Ecto neural progenitor cell (in vitro differentiated cells): Measurements from ENCODE around the gene DNASE1.

Experiments
- DNase-seq: peaks from one replicate; pipeline ENCODE4 v3.0.0-alpha.2; 2018; ENCODE audit warnings: low spot score

DNASE1 gene

DNA sequence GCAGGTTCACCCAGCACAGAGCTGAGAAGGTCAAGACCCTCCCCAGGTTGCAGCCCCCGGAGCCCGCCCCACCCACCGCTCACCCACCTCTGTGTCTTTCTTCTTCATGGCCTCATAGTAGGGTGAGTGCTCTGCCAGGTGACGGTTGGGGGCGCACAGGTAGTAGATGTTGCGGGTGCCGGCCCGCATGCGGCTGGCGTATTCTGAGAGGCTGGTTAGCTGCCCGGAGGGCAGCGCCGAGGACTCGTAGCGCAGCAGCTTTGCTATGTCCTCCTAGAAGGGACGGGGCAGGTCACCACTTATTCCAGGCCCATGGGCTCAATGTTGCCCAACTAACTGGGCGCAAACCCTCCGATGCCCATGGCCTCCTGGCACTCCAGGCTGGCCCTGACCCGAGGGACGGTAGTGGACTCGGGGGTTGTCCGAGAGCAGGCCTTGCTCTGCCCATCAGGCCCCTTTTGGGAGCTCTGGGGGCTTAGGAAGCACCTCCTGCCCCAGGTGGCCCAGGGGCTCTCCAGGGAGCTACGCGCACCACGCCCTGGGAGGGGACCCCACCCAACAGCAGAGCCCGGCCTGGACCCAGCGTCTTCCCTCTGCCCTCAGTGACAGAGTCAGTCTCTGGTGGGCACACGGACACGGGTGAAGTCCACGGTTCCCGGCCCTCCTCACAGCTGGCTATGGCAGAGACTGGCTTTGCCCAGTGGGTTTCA lies 9.9 kb downstream of the DNASE1 start:
- no peak for DNase-seq

DNA sequence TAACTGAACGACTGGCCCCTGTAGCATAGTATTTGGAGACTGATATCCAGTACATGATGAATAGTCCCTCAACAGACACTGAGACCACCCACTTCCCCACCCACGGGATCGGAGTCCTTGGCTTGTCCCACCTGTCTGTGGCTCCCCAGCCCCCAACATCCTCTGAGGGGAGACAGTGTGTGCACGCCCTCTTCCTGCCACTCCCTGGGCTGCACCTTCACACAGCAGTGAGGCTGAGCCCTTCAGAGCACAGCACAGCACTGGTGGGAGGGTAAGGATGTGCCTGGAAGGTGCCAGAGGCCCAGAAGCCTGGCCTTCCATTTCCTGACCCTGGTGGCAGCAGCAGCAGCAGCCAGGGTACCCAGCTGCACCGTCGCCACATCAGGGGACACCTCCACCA lies 11.0 kb downstream of the DNASE1 start:
- no peak for DNase-seq

DNA sequence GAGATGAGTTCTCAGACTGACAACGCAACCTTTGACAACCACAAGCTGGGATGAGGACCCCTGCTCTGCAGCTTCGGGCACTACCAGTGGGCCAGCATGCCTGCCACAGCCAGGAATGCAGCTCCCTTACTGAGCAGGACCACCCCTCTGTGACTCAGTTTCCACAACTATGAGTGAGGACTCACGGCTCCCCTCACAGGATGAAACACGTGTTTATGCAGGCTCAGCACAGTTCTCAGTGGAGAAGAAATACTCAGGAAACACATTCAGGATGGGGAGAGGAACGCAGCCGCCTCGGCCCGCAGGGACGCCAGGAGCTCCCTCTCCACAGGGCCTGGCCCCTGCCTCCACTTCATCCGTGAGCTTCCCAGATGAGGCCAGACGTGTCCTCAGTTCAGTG lies 14.1 kb downstream of the DNASE1 start:
- no peak for DNase-seq

DNA sequence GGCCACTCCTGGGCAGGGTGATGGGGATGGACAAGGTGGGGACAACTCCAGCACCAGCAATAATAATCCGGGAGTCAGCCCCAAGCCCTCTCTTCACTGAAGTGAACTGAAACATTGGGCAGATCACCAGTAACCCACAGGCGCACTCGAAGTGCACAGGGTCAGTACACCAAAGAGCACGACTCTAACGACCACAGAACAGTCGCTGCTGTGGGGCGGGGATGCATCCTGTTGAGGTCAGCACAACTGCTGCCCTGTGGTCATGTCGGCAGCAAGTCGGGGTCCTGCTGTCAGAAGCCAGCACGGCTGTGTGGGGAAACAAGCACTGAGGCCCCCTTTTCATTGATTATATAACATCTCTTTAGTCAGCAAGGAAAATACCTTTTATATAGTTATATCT lies 14.6 kb downstream of the DNASE1 start:
- no peak for DNase-seq

DNA sequence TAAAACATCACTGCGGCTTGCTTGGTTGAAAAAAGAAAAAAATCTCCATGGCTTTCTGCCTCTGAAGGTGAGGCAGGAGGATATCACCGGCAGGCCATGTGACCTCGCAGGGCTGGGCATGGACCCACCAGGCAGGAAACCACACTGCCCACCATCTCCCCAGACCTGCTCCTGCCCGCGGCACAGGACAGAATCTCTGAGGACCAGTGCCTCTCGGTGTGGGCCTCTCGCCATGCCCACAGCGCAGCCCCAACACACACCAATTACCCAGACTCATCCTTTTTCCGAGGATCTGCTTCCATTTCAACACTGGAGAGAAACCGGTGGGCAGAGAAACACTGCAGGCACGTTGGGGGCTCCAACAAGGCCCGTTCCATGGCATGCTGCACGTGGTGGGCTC lies 16.2 kb downstream of the DNASE1 start:
- DNase-seq: no peak

DNA sequence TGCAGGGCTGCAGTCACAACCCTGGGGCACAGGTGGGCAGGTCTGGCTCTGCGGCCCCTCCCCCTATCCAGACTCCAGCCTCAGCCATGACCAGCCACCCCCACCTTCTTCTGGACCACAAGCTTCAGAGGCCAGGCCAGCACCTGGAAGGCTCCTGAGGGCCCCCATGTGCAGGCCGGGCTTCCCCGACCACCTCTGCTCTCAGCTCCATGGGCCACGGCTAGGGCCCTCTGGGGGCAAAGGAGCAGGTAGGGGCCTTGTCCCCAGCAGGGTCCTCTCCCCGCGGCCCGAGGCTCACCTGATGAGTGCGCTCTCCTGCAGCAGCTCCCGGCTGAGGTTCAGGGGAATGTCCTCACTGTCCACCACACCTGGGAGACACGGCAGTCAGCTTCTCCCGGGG lies 16.9 kb downstream of the DNASE1 start:
- no peak for DNase-seq

DNA sequence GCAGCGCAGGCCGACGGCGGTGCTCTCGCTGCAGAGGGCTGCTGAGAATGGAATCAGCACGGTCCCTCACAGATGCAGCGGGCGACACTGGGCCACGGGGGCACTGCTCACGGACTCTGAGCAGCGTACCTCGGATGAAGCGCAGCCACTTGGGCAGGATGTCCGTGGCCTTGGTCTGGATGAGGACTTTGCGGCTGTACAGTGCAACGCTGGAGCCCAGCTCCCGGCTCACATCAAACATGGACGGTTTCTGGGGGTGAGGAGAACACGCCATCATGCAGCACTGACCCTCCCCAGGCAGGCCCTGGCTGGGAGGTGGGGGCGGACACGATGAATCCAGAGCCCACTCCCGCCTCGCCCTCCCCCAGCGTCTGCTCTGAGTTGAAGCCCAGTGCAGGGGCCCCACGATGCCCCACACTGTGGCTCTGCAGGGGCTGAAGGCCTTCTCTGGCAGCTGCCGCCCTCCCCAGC lies 18.1 kb downstream of the DNASE1 start:
- no peak for DNase-seq

DNA sequence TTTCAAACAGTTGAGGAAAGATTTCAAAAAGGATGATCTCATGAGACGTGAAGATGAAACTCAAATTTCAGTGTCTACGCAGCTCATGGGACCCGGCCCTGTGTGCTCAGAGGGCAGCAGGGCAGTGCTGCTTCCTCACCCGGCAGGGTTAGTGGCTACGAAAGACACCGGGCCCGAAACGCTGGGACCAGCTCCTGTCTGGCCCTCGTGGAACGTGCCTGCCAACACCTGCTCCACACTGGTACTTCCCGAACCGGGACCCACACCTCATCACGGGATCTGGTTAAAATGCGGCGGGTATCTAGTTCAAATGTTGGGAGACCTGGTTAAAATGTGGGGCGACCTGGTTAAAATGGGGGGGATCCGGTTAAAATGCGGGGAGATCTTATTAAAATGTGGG lies 18.7 kb downstream of the DNASE1 start:
- no peak for DNase-seq

DNA sequence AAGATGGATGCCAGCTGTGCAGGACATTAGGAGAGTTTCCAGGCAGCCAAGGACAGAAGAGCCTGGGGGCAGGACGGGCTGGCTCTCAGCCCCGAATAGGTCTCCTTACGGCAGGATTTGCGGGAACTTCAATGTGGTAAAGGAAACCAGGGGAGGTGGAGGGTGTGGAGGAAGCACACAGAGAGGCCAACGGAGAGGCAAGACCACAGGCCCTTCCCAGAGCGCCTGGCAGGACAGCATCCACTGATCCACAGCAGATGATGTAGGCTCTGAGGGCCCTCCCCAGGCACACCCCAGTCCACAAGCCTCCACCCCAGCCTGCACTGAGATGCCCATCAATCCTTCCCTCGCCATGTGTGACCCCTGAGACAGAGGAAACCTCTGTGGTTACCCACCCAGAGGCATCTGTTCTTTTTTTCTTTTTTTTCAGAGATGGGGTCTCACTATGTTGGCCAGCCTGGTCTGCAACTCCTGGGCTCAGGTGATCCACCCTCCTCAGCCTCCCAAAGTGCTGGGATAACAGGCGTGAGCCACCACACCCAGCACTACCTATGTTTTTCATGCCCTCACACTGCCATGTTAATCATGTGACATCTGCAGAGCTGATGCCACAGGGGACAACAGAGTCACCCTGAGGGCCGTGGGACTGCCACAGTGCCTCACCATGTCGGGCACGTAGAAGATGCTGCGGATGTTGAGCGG lies 19.3 kb downstream of the DNASE1 start:
- no peak for DNase-seq

DNA sequence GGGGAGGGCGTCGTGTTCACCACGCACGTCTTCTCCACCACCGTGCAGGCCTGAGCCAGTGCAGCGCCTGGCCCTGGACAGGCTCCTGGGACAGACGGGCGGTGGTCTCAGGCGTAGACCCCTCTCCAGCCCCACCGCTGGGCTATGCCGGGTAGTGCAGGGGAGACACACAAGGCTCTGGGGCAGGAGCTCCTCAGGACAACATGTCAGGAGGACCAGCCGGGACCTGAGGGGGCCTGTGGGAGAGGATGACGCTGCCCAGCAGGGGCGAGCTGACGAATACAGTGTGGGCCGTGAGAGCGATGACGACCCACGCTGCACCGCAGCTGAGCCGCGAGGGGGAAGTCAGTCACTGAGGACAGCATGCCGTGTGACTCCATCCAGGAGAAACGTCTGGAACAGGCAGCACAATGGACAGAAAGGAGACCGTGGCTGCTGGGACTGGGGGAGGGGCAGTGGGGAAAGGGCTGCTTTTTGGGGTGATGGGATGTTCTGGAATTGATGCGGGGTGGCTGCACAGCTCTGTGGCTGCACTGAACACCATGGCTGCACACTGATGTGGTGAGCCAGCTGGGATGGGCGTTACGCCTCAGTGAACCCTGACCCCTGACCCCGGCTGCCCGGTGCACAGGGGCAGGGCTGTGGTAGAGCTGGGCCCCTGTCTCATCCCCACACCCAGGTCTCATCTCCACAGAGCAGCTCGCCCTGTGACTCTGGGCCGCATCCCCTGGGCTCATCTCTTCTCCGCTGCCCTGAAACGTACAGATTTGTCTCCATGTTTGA lies 20.2 kb downstream of the DNASE1 start:
- DNase-seq: no peak

DNA sequence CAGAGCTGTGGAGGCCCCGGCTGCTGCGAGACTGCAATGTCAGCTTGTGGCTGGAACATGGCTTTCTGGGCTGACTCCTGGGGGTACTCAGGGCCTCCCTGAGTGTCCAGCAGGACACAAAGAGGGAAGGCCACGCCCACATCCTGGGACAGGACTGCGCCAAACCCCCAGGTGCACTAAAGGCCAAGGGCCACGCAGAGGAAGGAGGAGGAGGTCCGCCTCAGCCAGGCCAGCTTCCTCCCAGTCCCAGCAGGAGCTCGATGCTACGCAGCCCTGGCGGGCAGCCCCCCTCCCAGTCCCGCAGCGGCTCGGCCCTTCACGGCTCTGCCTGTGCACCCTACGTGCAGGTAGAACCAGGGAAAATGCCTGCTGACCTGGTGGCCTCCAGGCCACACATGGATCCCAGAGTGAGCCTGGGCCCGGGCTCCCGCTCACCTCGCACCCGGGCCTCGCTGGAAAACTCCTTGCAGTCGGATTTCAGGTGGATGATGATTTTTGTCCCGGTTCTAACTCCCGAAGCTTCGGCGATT lies 21.2 kb downstream of the DNASE1 start:
- DNase-seq: no peak

DNA sequence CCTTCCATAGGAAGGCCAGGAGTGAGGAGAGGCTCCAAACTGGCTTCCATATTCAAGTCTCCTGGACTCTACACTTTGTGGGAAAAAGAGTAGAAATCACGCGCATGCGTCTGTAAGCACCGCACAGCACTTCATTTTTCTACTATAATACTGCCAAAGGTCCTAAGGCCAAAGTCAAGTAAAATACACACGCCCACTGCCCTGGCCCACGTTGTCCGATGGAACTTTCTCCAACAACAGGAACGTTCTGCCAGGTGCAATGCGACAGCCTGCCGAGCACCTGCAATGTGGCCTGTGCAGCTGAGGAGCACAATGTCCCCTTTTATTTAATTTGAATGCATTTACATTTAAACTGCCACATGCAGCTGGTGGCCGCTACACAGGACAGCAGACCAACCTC lies 23.5 kb downstream of the DNASE1 start:
- no peak for DNase-seq

DNA sequence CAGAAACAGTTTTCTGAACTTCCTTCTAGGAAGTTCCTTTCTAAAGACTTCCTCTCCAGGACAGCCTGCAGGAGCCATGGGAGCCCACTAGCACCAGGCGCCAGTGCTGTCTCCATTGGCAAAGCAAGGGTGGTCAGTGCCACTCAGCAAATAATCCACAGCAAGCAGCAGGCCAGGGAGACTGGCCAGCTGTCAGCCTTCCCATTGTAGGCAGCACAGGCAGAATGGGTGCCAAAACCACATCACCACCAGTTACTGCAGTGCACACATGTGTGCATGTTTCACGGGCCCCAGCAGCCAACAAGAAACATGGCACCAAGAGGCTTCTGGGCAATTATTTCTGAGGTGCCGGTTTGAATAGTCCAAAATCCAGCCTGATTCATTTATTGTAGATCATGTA lies 26.7 kb downstream of the DNASE1 start:
- no peak for DNase-seq

DNA sequence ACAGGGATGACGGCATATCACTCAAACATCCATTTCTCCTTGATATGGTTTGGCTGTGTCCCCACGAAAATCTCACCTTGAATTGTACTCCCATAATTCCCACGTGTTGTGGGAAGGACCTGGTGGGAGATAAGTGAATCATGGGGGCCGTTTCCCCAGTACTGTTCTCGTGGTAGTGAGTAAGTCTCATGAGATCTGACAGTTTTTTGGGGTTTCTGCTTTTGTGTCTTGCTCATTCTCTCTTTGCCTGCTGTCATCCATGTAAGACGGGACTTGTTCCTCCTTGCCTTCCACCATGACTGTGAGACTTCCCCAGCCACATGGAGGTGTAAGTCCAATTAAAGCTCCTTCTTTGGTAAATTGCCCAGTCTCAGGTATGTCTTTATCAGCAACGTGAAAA lies 32.5 kb downstream of the DNASE1 start:
- no peak for DNase-seq

DNA sequence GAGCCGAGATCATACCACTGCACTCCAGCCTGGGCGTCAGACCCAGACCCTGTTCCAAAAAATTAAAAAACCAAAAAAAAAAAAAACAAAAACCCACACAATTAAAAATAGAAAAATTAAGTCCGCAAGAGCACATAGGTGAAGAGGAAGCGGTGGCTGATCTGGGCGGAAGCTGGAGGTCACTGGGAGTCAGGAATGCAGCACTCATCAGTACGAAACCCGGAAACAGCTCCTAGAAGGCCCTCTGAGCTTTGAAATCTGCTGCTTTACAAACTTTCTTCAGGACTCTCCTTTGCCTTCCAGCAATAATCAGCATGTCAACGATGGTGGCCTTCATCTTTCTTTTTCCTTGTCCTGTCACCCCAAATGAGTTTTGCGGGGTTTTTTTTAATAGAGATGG lies 33.3 kb downstream of the DNASE1 start:
- DNase-seq: no peak

DNA sequence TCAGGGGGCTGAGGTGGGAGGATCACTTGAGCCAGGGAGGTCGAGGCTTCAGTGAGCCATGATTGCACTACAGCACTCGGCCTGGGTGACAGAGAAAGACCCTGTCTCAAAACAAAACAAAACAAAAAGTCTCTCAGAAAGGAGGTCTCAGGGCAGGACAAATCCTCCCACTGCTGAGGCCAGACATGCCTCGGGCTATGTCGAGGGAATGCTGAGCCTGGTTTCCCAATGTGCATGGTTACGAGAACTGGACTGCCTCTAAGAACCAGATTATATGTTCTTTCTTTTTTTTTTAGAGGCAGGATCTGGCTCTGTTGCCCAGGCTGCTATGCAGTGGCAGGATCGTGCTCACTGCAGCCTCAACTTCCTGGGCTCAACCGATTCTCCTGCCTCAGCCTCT lies 35.2 kb downstream of the DNASE1 start:
- no peak for DNase-seq

DNA sequence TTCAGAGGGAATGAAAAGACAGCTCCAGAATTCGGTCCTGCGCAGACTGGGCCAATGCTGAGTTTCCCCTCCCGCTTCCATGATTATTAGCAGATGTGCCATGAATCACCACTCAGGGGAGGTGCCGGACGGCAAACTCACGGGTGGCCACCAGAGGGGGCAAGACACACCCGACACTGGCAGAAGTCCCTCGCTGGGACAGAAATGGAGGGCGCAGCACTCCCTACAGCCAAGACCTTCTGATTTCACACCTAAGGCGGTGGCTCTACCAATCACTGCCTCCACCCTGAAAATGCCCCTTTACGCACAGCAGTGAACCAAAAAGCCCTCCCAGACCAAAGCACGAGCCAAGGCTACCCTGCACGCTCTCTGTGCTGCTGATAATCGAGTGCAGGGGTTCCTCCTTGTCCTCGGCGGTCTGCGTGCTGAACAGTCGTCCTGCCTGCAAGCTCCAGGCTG lies 36.0 kb downstream of the DNASE1 start:
- DNase-seq: peak; percentile 89

DNA sequence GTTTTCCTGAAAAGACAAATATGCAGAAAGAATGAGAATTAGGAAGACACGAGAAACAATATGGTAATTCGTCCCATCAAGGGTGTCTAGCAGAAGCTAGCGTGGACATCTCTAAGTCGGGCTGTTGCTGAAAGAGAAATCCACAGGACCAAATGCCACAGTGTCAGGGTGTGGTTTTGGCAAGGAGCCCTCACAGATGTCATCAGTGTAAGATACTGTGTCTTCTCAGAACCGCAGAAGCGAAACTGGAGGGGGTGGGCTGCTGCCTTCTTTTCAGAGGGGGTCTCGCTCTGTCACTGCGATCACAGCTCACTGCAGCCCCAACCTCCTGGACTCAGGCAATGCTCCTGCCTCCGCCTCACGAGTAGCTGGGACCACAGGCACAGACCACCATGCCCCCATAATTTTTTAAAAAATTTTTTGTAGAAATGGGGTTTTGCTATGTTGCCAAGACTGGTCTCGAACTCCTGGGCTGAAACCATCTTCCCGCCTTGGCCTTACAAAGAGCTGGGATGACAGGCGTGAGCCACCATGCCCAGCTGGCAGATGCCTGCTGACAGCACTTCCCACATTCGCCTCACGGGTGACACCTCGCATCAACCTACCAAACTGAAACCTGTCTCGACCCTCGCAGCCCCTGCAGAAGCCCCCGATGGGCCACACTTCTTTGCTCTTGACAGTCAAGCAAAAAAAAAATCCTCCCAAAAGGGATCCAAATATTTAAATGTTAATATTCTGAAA lies 36.7 kb downstream of the DNASE1 start:
- DNase-seq: no peak

DNA sequence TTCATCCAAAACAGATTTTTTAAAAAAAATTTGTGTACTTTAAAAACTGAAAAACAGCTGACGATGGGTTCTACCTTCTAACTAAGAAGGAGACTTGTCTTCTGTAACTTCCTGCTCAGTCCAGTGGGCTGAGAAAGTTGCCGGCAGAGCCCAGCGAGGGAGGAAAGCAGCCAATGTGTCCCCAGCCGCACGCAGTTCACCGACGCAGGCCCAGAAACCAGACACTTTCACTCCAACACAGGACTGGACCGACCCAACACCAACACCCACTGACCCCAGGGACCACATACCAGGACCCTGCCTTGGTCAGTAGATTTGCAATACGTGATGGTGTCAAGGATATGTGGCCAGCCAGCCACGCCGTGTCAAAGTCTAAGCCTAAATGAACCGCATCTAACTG lies 37.3 kb downstream of the DNASE1 start:
- no peak for DNase-seq

DNA sequence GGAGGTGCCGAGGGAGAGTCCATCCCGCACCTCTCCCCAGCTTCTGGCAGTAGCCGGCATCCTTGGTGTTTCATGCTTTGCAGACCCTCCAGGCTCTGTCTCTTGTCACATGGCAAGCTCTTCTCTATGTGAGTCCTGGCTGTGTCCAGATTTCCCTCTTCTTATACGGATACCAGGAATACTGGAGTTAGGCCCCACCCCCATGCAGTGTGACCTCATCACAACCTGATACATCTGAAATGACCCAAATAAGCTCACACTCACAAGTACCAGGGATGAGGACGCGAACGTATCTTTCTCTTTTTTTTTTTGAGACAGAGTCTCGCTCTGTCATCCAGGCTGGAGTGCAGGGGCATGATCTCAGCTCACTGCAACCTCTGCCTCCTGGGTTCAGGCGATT lies 39.6 kb downstream of the DNASE1 start:
- no peak for DNase-seq

DNA sequence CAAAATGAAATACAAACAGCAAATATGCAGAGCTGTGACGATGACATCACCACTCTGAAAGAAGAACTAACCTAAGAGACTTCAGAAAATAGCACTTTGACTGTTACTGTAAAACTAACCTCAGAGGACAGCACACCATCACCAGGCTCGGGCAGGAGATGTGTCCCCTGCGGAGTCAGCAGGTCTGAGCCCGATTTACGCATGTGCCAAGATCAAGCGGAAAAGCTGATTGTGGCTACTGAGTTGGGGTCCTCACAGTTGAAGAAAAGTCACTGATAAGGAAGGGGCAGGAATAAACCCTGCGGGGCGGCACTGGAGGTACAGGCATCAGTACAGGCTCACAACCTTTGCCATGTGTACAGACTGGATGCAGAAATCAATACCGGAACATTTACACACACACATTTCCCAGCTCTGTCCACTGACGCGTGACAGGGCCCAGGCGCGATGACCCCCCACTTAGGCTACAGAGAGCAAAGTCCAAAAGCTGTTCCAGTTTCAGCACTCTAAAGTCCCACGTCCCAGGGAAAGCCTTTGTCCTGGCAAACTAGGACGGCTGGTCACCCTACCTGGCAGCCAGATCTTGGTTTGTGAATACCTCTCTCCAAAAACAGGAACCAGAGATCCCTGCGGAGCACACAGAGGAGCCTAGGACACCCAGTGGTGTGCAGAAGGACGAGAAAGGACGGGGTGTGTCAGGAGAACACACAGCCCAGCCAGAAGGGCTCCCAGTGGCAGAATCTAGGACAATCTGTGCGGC lies 41.3 kb downstream of the DNASE1 start:
- no peak for DNase-seq
